Ovary (tissue), 9 donors: ENCODE results near the gene AP3B2. TPM values are rescaled to one million over a fixed set of nuclear protein-coding genes. Genes with fewer than 3 reads are reported as not detected.

Source experiments
- DNase-seq, 5 donors: peaks; one replicate each; pipeline ENCODE4 v3.0.0-alpha.2; 2019 to 2020
- H3K27ac ChIP-seq, 2 donors: fragments of 200-600 bp; one replicate each; pipeline versions ENCODE4 v1.5.1 to v1.8.0; 2019 to 2022
- H3K27me3 ChIP-seq: fragments of 200-600 bp; one replicate; pipeline ENCODE4 v1.8.0; 2022
- H3K36me3 ChIP-seq: fragments of 200-600 bp; sonication (generic); one replicate; pipeline ENCODE4 v1.5.1; 2019
- H3K4me1 ChIP-seq: one replicate; pipeline ENCODE4 v1.8.1; 2013; ENCODE audit warnings: mild to moderate bottlenecking, moderate library complexity; ENCODE audit not compliant: insufficient read depth
- H3K4me3 ChIP-seq: fragments of 200-600 bp; sonication (generic); one replicate; pipeline ENCODE4 v1.5.1; 2017
- H3K9me3 ChIP-seq, 2 donors: fragments of 200-600 bp in 1 of 2; sonication (generic) in 1 of 2; one replicate each; pipeline versions ENCODE4 v1.5.1 to v1.8.1; 2013 to 2019; ENCODE audit warnings: mild to moderate bottlenecking in 1 of 2, moderate library complexity in 1 of 2
- EP300 ChIP-seq: sonication (generic); formaldehyde crosslinking; IDR thresholded peaks from one replicate; pipeline ENCODE4 v1.6.1; 2017; ENCODE audit warnings: antibody characterized with exemption
- POLR2A ChIP-seq: fragments of 450-650 bp; IDR thresholded peaks from one replicate; pipeline ENCODE4 v1.6.1; 2017; ENCODE audit warnings: antibody characterized with exemption, mild to moderate bottlenecking, moderate library complexity
- WGBS, 3 donors: extraction: QIAGEN DNeasy Blood & Tissue Kit in 1 of 3; methylation state at CpG; one replicate each; pipeline versions ENCODE4 v1.1.5 to v1.1.7; 2013 to 2017; 5-methylcytosine and 5-hydroxymethylcytosine counted together
- intact Hi-C, 4 donors: fragments of 100-400 bp; cut with DNase I; formaldehyde crosslinking; loops; one replicate each; pipeline versions ENCODE4 v1.11.0 to v1.15.1; 2022 to 2023
- polyA plus RNA-seq, 2 donors: library from polyadenylated mRNA; stranded (reverse); fragments of 200-250 nt in 1 of 2; fragments of 350-450 nt in 1 of 2; fragmentation: Illumina TruSeq in 1 of 2; extraction: RNeasy Lipid Tissue Mini Kit (QIAGEN cat#74804) in 1 of 2; gene quantifications; one replicate each; pipeline ENCODE4 v1.2.3, GENCODE V29; 2013 to 2014
- total RNA-seq, 7 donors: library from RNA; depleted of rRNA in 2 of 7; stranded (reverse); fragments of >200 nt in 2 of 7; fragmentation: NEBNext Ultra II Directional in 3 of 7; extraction: Animal tissue kit (Norgen Biotek cat#: 25700) in 3 of 7; gene quantifications; one replicate each; pipeline versions ENCODE4 v1.1.0 to v1.2.4, GENCODE V29; 2016 to 2023
- TF ChIP-seq, protein P1 (sequence below), 3 donors: fragments of 450-650 bp in 2 of 3; fragments of 200-600 bp in 1 of 3; IDR thresholded peaks; one replicate each; pipeline versions ENCODE4 v1.5.1 to v1.8.0; 2016 to 2022; ENCODE audit warnings: antibody characterized with exemption in 3 of 3, mild to moderate bottlenecking in 1 of 3
- donor health status: DM: no; HTN: no; CAD: no; lungs with moderate emphysema.
- donor health status: DM: no; HTN: no; CAD: no.
- donor health status: Bipolar disorder and iron deficiency.
- donor health status: DM: yes; HTN: yes; CAD: no.
- donor health status: DM: no; HTN: no; CAD: no.
- donor health status: DM: yes; HTN: yes; CAD: no.

Gene AP3B2
- total and polyA plus RNA-seq, 9 donors = 0.60 to 8.6 (median 1.7) TPM

DNA sequence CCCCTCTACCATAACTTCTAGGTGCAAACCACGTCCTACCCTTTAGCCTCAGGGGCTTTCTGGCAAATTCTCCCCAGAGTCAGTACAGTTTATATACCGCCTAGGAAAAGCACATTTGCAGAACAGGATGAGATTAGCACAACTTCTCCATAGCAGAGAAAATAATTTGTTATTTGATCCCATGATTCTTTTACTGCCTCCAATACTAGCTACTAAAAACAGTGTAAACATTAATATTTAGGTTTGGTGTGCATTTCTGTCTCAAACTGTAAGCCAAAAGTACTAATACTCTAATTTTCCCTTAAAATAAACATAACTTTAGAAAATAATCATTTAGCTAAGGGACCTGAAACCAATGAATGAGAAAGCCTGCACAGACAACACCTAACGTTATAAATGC lies 67.0 kb downstream of the AP3B2 start:
- H3K4me3 ChIP-seq = no peak overlapping the region
- TF ChIP-seq POLR2A (no peak), EP300 (no peak)
- TF ChIP-seq, protein P1, sequence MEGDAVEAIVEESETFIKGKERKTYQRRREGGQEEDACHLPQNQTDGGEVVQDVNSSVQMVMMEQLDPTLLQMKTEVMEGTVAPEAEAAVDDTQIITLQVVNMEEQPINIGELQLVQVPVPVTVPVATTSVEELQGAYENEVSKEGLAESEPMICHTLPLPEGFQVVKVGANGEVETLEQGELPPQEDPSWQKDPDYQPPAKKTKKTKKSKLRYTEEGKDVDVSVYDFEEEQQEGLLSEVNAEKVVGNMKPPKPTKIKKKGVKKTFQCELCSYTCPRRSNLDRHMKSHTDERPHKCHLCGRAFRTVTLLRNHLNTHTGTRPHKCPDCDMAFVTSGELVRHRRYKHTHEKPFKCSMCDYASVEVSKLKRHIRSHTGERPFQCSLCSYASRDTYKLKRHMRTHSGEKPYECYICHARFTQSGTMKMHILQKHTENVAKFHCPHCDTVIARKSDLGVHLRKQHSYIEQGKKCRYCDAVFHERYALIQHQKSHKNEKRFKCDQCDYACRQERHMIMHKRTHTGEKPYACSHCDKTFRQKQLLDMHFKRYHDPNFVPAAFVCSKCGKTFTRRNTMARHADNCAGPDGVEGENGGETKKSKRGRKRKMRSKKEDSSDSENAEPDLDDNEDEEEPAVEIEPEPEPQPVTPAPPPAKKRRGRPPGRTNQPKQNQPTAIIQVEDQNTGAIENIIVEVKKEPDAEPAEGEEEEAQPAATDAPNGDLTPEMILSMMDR (IDR thresholded peaks at IDR 0.05) = no peak

DNA sequence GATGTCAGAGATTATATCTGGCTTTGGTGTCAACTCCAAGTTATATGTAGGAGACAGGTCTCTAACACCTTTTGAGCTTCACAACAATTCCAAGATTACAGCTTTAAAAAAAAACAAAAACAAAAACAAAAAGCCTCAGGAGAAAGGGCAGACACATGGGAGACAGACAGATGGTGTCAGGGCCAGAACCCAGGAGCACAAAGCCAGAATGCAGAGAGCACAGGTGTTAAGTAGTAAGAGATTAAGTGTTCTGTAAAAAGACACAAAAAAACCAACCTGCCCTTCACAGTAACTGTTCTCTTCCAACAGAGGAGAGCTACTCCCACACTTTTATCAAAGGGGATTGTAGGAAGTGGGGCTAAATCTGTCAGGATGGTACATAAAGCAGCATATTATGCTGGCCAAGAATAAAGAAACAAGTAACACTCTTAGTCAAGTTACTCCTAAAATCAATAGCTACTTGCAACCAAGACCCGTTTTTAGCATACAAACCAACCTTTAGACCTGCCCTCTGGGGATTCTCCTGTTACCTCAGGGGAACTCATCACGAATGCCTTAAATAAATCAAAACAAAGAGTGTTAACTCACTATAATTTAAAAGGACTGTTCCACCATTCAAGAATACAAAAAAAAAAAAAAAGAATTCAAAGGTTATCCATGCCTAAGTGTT lies 68.4 kb downstream of the AP3B2 start:
- peaks cover 2% of the 10 kb centered on the region for H3K4me1 ChIP-seq
- DNase-seq = no peak
- H3K9me3 ChIP-seq = no peaks in the 10 kb centered on the region
- WGBS, 3 donors = 17 to 23% (median 19%) methylated on average over 2 of the region's 2 CpGs
- no peak overlapping the region for H3K4me3 ChIP-seq
- TF ChIP-seq, protein P1 (IDR thresholded peaks at IDR 0.05) = no peak
- TF ChIP-seq EP300 (no peak), POLR2A (no peak)
- no peaks in the 10 kb centered on the region for H3K27me3 ChIP-seq
- no peak overlapping the region for H3K27ac ChIP-seq
- intact Hi-C loops = loop anchor here in 1 of 4 donors (10.0 kb wide), 1 partner anchor 96 kb away; the partner anchor contains the start of gene RPS17
- H3K36me3 ChIP-seq = no peaks in the 10 kb centered on the region

More for the DNA sequence above, 67.0 kb downstream of the AP3B2 start:
- intact Hi-C loops = loop anchor here in 1 of 4 donors (10.0 kb wide), 1 partner anchor 98 kb away; the partner anchor contains the start of gene RPS17
- DNase-seq = no peak
- Histone ChIP-seq H3K36me3 (no peaks in the 10 kb centered on the region), H3K9me3 (no peaks in the 10 kb centered on the region), H3K27ac (no peak overlapping the region), H3K27me3 (no peaks in the 10 kb centered on the region), H3K4me1 (peaks cover 7% of the 10 kb centered on the region)
- 41 to 75% (median 57%) methylated on average over 3 of the region's 3 CpGs for WGBS, 3 donors

DNA sequence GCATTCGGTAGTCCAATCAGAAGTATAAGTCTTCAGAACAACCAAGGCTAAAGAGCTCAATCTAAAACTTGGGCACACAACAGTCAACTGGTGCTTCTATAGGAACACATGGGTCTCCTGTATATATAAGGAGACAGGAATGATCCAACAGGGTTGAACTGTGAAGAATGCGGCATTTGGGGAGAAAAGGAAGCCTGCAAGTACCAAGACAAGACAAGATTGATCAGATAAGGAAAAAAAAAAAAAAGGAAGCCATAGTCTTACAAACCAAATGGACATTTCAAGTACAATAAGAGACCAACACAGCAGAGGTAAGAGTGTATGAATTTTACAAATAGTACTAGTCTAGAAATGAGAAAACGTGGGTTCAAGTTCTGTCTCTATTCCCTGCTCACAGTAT lies 69.0 kb downstream of the AP3B2 start:
- intact Hi-C loops = loop anchor here in 1 of 4 donors (10.0 kb wide), 1 partner anchor 96 kb away; the partner anchor contains the start of gene RPS17
- Histone ChIP-seq H3K27ac (no peak overlapping the region), H3K4me3 (no peak overlapping the region), H3K27me3 (no peaks in the 10 kb centered on the region), H3K36me3 (no peaks in the 10 kb centered on the region), H3K9me3 (no peaks in the 10 kb centered on the region), H3K4me1 (no peaks in the 10 kb centered on the region)
- 73 to 78% (median 75%) methylated on average over 3 of the region's 3 CpGs for WGBS, 3 donors
- no peak for DNase-seq
- TF ChIP-seq POLR2A (no peak), EP300 (no peak)
- TF ChIP-seq, protein P1 (IDR thresholded peaks at IDR 0.05) = no peak

DNA sequence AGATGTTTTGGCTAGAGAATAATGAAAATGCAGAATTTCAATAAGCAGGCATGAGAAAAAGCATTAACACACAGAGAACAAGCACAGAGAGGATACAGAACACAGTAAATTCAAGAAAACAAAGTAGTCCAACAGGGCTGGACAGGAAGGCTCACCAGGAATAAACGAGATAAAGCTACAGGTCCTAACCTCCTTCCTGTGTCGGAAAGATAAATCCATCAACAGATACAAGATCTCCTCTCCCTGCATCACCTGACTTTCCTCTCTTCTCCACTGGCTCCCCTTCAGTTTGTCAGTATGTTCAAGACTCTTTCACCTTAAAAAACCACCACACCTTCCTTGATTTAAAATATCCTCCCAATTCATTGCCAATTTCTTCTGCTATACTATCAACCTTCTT lies 73.9 kb downstream of the AP3B2 start:
- Histone ChIP-seq H3K27me3 (no peaks in the 10 kb centered on the region), H3K4me3 (no peak overlapping the region), H3K36me3 (no peaks in the 10 kb centered on the region), H3K27ac (no peak overlapping the region), H3K9me3 (no peaks in the 10 kb centered on the region), H3K4me1 (no peaks in the 10 kb centered on the region)
- 34 to 56% (median 48%) methylated on average over 2 of the region's 2 CpGs for WGBS, 3 donors
- TF ChIP-seq EP300 (no peak), POLR2A (no peak)
- TF ChIP-seq, protein P1 (IDR thresholded peaks at IDR 0.05) = no peak
- intact Hi-C loops = no loop called here
- no peak for DNase-seq
